Right atrium auricular region (tissue), 2 donors: ENCODE measurements around the gene EEF2KMT. TPM values are rescaled to one million over a fixed set of nuclear protein-coding genes. Genes with fewer than 3 reads are reported as not detected.

ENCODE experiments used
- DNase-seq: peaks from one replicate; pipeline ENCODE4 v3.0.0-alpha.2; 2019; ENCODE audit warnings: low spot score
- H3K27ac ChIP-seq, 2 donors: fragments of 200-600 bp; sonication (generic); 1 replicate in 1 of 2; 2 replicates in 1 of 2; pipeline ENCODE4 v1.5.1; 2016 to 2019
- H3K27me3 ChIP-seq, 2 donors: fragments of 200-600 bp; sonication (generic); one replicate each; pipeline versions ENCODE4 v1.5.1 to v1.6.0; 2017 to 2019
- H3K36me3 ChIP-seq: fragments of 200-600 bp; sonication (generic); one replicate; pipeline ENCODE4 v1.5.1; 2016
- H3K4me1 ChIP-seq, 2 donors: fragments of 200-600 bp; sonication (generic); one replicate each; pipeline versions ENCODE4 v1.5.1 to v1.6.0; 2017 to 2019
- H3K4me3 ChIP-seq, 2 donors: fragments of 200-600 bp; sonication (generic); 1 replicate in 1 of 2; 2 replicates in 1 of 2; pipeline ENCODE4 v1.5.1; 2017 to 2019; ENCODE audit warnings: mild to moderate bottlenecking in 1 of 2, moderate library complexity in 1 of 2
- H3K9me3 ChIP-seq, 2 donors: fragments of 200-600 bp; sonication (generic); one replicate each; pipeline ENCODE4 v1.5.1; 2019
- total RNA-seq, 2 donors: library from RNA; depleted of rRNA; stranded (reverse); fragments of >200 nt; gene quantifications; one replicate each; pipeline ENCODE4 v1.1.0, GENCODE V29; 2016
- TF ChIP-seq, protein P1 (sequence below), 2 donors: fragments of 200-600 bp; sonication (generic); IDR thresholded peaks; one replicate each; pipeline ENCODE4 v1.5.1; 2019; ENCODE audit warnings: antibody characterized with exemption in 2 of 2

EEF2KMT gene
- total RNA-seq, 2 donors from 2014 or later: 2.8 to 6.0 TPM

DNA sequence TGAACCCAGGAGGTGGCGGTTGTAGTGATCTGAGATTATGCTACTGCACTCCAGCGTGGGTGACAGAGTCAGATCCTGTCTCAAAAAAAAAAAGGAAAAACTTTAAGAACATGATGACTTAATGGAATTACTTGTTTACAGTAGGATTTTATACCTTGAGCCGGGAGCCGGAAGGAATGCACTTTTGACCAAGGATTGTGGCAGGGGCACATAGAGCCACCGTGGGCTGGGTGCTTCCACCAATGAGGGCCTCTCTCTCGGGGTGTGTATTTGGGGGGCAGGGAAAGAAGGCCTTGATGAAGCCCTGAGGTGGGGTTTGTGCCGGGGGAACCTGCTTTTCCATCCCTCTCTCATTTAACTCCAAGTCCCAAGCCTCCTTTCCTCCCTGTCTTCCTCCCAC, 57.1 kb downstream of the EEF2KMT start:
- Histone ChIP-seq H3K36me3 (no peaks in the 10 kb centered on the region), H3K4me1 (peaks cover 0 to 6% of the 10 kb centered on the region in 2 donors), H3K27me3 (no peaks in the 10 kb centered on the region), H3K27ac (no peak overlapping the region), H3K9me3 (no peaks in the 10 kb centered on the region), H3K4me3 (no peak overlapping the region)
- DNase-seq: no peak
- TF ChIP-seq, protein P1, sequence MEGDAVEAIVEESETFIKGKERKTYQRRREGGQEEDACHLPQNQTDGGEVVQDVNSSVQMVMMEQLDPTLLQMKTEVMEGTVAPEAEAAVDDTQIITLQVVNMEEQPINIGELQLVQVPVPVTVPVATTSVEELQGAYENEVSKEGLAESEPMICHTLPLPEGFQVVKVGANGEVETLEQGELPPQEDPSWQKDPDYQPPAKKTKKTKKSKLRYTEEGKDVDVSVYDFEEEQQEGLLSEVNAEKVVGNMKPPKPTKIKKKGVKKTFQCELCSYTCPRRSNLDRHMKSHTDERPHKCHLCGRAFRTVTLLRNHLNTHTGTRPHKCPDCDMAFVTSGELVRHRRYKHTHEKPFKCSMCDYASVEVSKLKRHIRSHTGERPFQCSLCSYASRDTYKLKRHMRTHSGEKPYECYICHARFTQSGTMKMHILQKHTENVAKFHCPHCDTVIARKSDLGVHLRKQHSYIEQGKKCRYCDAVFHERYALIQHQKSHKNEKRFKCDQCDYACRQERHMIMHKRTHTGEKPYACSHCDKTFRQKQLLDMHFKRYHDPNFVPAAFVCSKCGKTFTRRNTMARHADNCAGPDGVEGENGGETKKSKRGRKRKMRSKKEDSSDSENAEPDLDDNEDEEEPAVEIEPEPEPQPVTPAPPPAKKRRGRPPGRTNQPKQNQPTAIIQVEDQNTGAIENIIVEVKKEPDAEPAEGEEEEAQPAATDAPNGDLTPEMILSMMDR (IDR thresholded peaks at IDR 0.05): no peak

DNA sequence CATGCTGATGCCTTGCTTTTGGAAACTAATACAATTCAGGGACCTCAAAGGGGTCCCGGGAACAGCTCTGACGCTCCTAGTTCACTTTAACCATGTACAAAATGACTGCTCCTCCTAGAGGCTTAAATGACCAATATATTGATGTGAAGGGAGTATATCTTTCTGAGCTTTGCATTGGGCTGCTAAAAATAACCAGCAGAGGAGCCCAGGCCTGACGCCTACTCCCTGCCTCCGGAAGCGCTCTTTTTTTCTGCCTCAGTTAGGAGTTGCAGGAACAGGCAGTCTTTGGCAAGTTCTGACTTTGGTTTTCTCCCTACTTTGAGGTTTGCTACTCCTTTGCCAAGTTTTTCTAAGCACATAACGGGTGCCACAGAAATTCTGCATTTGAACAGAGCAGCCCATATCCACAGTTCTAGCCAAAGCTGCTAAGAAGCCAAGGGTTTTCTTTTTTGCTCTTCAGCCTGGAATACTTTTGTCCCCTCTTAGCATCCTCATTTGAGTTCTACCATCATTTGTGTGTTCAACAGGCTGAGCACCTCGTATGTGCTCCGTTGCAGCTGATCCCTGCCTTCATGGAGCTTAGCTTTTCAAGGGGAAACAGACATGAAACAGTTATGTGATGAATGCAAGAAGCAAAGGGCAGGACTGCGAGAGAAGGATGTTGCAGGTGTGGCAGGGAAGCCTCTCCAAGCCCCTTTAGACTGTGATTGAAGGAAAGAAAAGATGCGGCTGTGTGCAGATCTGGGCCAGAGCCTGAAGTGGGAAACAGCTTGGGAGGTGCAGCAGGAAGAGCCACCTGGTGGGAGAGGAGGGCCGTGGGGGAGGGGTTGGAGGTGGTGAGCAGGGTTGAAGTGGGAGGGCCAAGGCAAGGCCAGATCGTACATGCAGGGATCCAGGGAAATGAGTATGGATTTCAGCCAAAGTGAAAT, 61.1 kb downstream of the EEF2KMT start:
- Histone ChIP-seq H3K4me3 (no peak overlapping the region), H3K36me3 (no peaks in the 10 kb centered on the region), H3K27ac (no peak overlapping the region), H3K9me3 (no peaks in the 10 kb centered on the region), H3K27me3 (no peaks in the 10 kb centered on the region), H3K4me1 (peaks cover 0 to 25% of the 10 kb centered on the region in 2 donors)
- TF ChIP-seq, protein P1 (IDR thresholded peaks at IDR 0.05): no peak
- no peak for DNase-seq

DNA sequence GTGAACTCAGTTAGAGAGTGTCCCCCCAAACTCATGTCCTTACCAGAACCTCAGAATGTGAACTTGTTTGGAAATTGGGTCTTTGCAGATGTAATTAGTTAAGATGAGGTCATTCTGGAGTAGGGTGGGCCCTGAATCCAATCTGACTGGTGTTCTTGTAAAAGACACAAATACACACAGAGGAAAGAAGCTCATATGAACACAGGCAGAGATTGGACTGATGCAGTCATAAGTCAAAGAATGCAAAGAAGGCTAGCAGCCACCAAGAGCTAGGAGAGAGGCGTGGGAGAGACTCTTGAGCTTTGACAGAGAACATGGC, 61.7 kb downstream of the EEF2KMT start:
- H3K4me3 ChIP-seq: no peak overlapping the region
- H3K36me3 ChIP-seq: no peaks in the 10 kb centered on the region
- no peak overlapping the region for H3K27ac ChIP-seq
- no peaks in the 10 kb centered on the region for H3K27me3 ChIP-seq
- H3K9me3 ChIP-seq: no peaks in the 10 kb centered on the region
- TF ChIP-seq, protein P1 (IDR thresholded peaks at IDR 0.05): no peak
- peaks cover 0 to 25% of the 10 kb centered on the region in 2 donors for H3K4me1 ChIP-seq
- no peak for DNase-seq

Other genes with a start within 250 kb of the EEF2KMT start
- 10 to 100 TPM in 1 of 2 donors, 1 to 10 TPM in 1; 7.5 to 17.1 TPM for gene PPL, start 160.6 kb downstream of the EEF2KMT start, total RNA-seq
- 1 to 10 TPM in 1 of 2 donors, under 1 TPM in 1; 0.28 to 2.0 TPM for gene SEC14L5, start 139.5 kb downstream of the EEF2KMT start, total RNA-seq
- 10 to 100 TPM in 1 of 2 donors, 1 to 10 TPM in 1; 8.1 to 12.7 TPM for gene NAGPA, start 63.9 kb downstream of the EEF2KMT start, total RNA-seq
- gene C16orf89, start 31.8 kb downstream of the EEF2KMT start, total RNA-seq: 1 to 10 TPM; 5.2 to 5.4 TPM
- 10 to 100 TPM; 10.5 to 14.3 TPM for gene ALG1, start 26.0 kb downstream of the EEF2KMT start, total RNA-seq